ENCODE measurements around the gene RGS13.
"Not testable (repeated sequence)": the region's sequence is repeated elsewhere in the genome, so short reads cannot be mapped to it uniquely, and the experiment has no call there.

RGS13 gene

GRCh38 chr1:192683081-192683480 lies 47.1 kb downstream of the RGS13 start:
- not testable (repeated sequence) for DNase-seq

- DNase-seq = no peak
Measured at GRCh38 chr1:192689459-192689858, 53.5 kb downstream of the RGS13 start.

GRCh38 chr1:192691041-192691440 lies 55.1 kb downstream of the RGS13 start:
- DNase-seq = no peak

- no peak for DNase-seq
Measured at GRCh38 chr1:192696082-192696481, 60.1 kb downstream of the RGS13 start.

- DNase-seq = no peak
Measured at GRCh38 chr1:192697771-192698170, 61.8 kb downstream of the RGS13 start.

GRCh38 chr1:192698731-192699130 lies 62.8 kb downstream of the RGS13 start:
- DNase-seq = no peak

- DNase-seq = no peak
Measured at GRCh38 chr1:192700834-192701271, 64.9 kb downstream of the RGS13 start.

- DNase-seq = peak; percentile 30
Measured at GRCh38 chr1:192702212-192702902, 66.4 kb downstream of the RGS13 start.

GRCh38 chr1:192703283-192704206 lies 67.6 kb downstream of the RGS13 start:
- DNase-seq = peak; percentile 53

- no peak for DNase-seq
Measured at GRCh38 chr1:192705510-192705909, 69.6 kb downstream of the RGS13 start.

GRCh38 chr1:192706936-192707335 lies 71.0 kb downstream of the RGS13 start:
- DNase-seq = no peak

GRCh38 chr1:192707978-192708547 lies 72.1 kb downstream of the RGS13 start:
- no peak for DNase-seq

- DNase-seq = no peak
Measured at GRCh38 chr1:192709544-192709943, 73.6 kb downstream of the RGS13 start.
